ENCODE measurements around the gene SLCO4A1.

Gene SLCO4A1

GRCh38 chr20:62695448-62696414, 53.4 kb downstream of the SLCO4A1 start:
- ATAC-seq = no peak
- TF ChIP-seq ESRRG (CRISPR knock-in tag; IDR thresholded peaks at IDR 0.05) = no peak
- no peak for TF ChIP-seq TSHZ2 (CRISPR knock-in tag; IDR thresholded peaks at IDR 0.05)
- no peak for TF ChIP-seq GLIS3 (CRISPR knock-in tag; IDR thresholded peaks at IDR 0.05)
- no peak for TF ChIP-seq POU6F1 (CRISPR knock-in tag; IDR thresholded peaks at IDR 0.05; ENCODE audit: borderline replicate concordance, low read depth)

- no peak for ATAC-seq
- no peak for TF ChIP-seq CREB5 (CRISPR knock-in tag; IDR thresholded peaks at IDR 0.05; ENCODE audit: low read depth)
- TF ChIP-seq GLIS3 (CRISPR knock-in tag; IDR thresholded peaks at IDR 0.05) = no peak
- no peak for TF ChIP-seq ZNF565 (CRISPR knock-in tag; conservative IDR thresholded peaks at IDR 0.05; ENCODE audit: low read depth)
- TF ChIP-seq SNAI2 (CRISPR knock-in tag; IDR thresholded peaks at IDR 0.05) = no peak
- no peak for TF ChIP-seq ZFP3 (CRISPR knock-in tag; IDR thresholded peaks at IDR 0.05)
- TF ChIP-seq ARNTL (CRISPR knock-in tag; IDR thresholded peaks at IDR 0.05; ENCODE audit: borderline replicate concordance, low read depth) = no peak
- no peak for TF ChIP-seq ZFP30 (CRISPR knock-in tag; IDR thresholded peaks at IDR 0.05)
- TF ChIP-seq TOX (CRISPR knock-in tag; IDR thresholded peaks at IDR 0.05; ENCODE audit: borderline replicate concordance) = no peak
- TF ChIP-seq ESRRG (CRISPR knock-in tag; IDR thresholded peaks at IDR 0.05) = no peak
- TF ChIP-seq PPARA (CRISPR knock-in tag; IDR thresholded peaks at IDR 0.05; ENCODE audit: borderline replicate concordance) = no peak
- TF ChIP-seq CSDC2 (CRISPR knock-in tag; IDR thresholded peaks at IDR 0.05) = no peak
- no peak for TF ChIP-seq ZC3H10 (CRISPR knock-in tag; IDR thresholded peaks at IDR 0.05)
These were observed 54.2 kb downstream of the SLCO4A1 start for GRCh38 chr20:62696434-62696957.

DNA sequence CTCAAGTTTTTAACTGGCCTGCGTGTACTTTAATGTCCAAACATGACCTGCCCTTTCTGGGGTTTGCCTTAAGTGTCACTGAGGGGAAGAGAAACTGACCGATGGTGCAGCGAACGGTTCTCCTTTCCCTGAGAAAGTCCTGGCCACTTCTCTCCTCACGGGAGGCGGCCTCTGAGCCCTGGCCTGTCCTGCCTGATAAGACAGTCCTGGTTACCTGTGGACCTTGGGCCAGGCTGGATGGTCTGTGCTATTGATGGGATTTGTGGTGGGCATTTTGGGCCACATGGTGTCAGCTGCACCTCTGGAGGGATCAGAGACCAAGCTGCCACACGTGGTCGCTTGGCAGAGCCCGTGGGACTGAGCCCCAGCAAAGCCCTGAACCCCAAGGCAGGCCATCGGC, 54.7 kb downstream of the SLCO4A1 start:
- TF ChIP-seq, protein P1, sequence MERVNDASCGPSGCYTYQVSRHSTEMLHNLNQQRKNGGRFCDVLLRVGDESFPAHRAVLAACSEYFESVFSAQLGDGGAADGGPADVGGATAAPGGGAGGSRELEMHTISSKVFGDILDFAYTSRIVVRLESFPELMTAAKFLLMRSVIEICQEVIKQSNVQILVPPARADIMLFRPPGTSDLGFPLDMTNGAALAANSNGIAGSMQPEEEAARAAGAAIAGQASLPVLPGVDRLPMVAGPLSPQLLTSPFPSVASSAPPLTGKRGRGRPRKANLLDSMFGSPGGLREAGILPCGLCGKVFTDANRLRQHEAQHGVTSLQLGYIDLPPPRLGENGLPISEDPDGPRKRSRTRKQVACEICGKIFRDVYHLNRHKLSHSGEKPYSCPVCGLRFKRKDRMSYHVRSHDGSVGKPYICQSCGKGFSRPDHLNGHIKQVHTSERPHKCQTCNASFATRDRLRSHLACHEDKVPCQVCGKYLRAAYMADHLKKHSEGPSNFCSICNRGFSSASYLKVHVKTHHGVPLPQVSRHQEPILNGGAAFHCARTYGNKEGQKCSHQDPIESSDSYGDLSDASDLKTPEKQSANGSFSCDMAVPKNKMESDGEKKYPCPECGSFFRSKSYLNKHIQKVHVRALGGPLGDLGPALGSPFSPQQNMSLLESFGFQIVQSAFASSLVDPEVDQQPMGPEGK (CRISPR knock-in tag; IDR thresholded peaks at IDR 0.05; ENCODE audit: borderline replicate concordance) = no peak
- TF ChIP-seq TOX (CRISPR knock-in tag; IDR thresholded peaks at IDR 0.05; ENCODE audit: borderline replicate concordance) (no peak), ZNF8 (CRISPR knock-in tag; IDR thresholded peaks at IDR 0.05) (no peak), ZNF70 (CRISPR knock-in tag; IDR thresholded peaks at IDR 0.05) (no peak), RARB (CRISPR knock-in tag; IDR thresholded peaks at IDR 0.05) (no peak), TSHZ2 (CRISPR knock-in tag; IDR thresholded peaks at IDR 0.05) (no peak), BACH2 (CRISPR knock-in tag; IDR thresholded peaks at IDR 0.05; ENCODE audit: borderline replicate concordance) (no peak), GLIS3 (CRISPR knock-in tag; IDR thresholded peaks at IDR 0.05) (no peak)
- no peak for ATAC-seq
